Upper lobe of right lung (tissue), 1 donor: ENCODE data around the gene ROR1. TPM values are rescaled to one million over a fixed set of nuclear protein-coding genes. Genes with fewer than 3 reads are reported as not detected.

Experiments used
- ATAC-seq: fragments of 200-7000 bp; cut with Tn5 transposase; one replicate; pipeline ENCODE4 v1.9.1; 2020; ENCODE audit warnings: mild to moderate bottlenecking, moderate library complexity
- DNase-seq: peaks from one replicate; pipeline ENCODE4 v3.0.0-alpha.2; 2020
- H3K27ac ChIP-seq: fragments of 200-600 bp; one replicate; pipeline ENCODE4 v1.8.0; 2022
- H3K27me3 ChIP-seq: fragments of 200-600 bp; one replicate; pipeline ENCODE4 v1.8.0; 2022; ENCODE audit warnings: mild to moderate bottlenecking
- H3K36me3 ChIP-seq: fragments of 200-600 bp; one replicate; pipeline ENCODE4 v1.8.0; 2022
- H3K4me1 ChIP-seq: fragments of 200-600 bp; one replicate; pipeline ENCODE4 v1.8.0; 2022
- H3K4me3 ChIP-seq: fragments of 200-600 bp; one replicate; pipeline ENCODE4 v1.8.0; 2022; ENCODE audit warnings: mild to moderate bottlenecking
- H3K9me3 ChIP-seq: fragments of 200-600 bp; one replicate; pipeline ENCODE4 v1.8.0; 2022
- intact Hi-C: fragments of 100-400 bp; cut with DNase I; formaldehyde crosslinking; loops from one replicate; pipeline ENCODE4 v1.11.0; 2022
- total RNA-seq: library from RNA; stranded (reverse); fragmentation: NEBNext Ultra II Directional; extraction: Animal tissue kit (Norgen Biotek cat#: 25700); gene quantifications from one replicate; pipeline ENCODE4 v1.2.1, GENCODE V29; 2021
- TF ChIP-seq, protein P1 (sequence below): fragments of 200-600 bp; IDR thresholded peaks from one replicate; pipeline ENCODE4 v1.8.0; 2022; ENCODE audit warnings: antibody characterized with exemption
- donor health status: DM: no; HTN: yes; CAD: no; lungs with severe emphysema.

Gene ROR1
- total RNA-seq, 1 donor from 2014 or later = 21.4 TPM

DNA sequence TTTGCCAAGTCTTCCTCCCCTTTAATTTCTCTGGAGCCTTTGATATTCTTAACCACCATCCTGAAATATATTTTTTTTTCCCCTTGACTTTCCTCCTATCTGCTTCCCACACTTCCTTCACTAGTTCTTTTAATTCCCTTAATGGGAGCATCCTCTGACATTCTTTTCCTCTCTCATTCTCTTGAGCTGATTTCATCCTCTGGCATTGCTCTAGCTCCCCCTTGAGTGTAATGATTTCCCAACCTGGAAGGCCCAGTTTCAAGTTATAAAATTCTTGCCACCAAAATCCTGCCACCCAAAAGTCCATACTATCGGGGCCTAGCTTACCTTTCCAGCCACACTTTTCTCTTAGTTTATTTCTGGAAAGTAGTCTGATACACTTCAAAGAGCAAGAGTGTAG lies 390.2 kb downstream of the ROR1 start:
- DNase-seq (no peak), ATAC-seq (peak; percentile 31)
- H3K27me3 ChIP-seq = no peaks in the 10 kb centered on the region
- no peaks in the 10 kb centered on the region for H3K36me3 ChIP-seq
- TF ChIP-seq, protein P1, sequence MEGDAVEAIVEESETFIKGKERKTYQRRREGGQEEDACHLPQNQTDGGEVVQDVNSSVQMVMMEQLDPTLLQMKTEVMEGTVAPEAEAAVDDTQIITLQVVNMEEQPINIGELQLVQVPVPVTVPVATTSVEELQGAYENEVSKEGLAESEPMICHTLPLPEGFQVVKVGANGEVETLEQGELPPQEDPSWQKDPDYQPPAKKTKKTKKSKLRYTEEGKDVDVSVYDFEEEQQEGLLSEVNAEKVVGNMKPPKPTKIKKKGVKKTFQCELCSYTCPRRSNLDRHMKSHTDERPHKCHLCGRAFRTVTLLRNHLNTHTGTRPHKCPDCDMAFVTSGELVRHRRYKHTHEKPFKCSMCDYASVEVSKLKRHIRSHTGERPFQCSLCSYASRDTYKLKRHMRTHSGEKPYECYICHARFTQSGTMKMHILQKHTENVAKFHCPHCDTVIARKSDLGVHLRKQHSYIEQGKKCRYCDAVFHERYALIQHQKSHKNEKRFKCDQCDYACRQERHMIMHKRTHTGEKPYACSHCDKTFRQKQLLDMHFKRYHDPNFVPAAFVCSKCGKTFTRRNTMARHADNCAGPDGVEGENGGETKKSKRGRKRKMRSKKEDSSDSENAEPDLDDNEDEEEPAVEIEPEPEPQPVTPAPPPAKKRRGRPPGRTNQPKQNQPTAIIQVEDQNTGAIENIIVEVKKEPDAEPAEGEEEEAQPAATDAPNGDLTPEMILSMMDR = peak; percentile 29
- no peaks in the 10 kb centered on the region for H3K9me3 ChIP-seq
- peaks cover 15% of the 10 kb centered on the region for H3K4me1 ChIP-seq
- intact Hi-C loops = no loop called here
- H3K27ac ChIP-seq = no peak overlapping the region
- no peak overlapping the region for H3K4me3 ChIP-seq

DNA sequence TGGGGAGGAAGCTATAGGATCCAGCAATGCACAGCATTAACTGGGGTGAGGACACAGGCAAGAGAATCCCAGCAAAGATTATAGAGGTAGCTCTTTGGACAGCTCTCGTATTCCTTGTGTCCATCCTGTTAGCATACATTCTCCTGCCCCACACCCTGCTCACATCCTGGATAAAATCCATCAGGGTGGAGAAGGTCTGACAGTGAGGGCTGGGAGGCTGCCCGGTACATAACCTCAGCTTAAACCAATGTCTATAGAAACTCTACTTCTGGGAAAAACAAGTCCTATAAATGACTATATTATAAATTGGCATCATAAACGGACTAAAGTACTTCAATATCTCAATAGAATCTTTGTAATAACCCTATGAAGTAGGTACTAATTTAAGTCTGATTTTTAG lies 392.8 kb downstream of the ROR1 start:
- Histone ChIP-seq H3K27me3 (no peaks in the 10 kb centered on the region), H3K4me3 (no peak overlapping the region), H3K27ac (no peak overlapping the region), H3K9me3 (no peaks in the 10 kb centered on the region), H3K4me1 (peaks cover 19% of the 10 kb centered on the region), H3K36me3 (no peaks in the 10 kb centered on the region)
- DNase-seq (no peak), ATAC-seq (no peak)
- intact Hi-C loops = no loop called here
- TF ChIP-seq, protein P1 = no peak

DNA sequence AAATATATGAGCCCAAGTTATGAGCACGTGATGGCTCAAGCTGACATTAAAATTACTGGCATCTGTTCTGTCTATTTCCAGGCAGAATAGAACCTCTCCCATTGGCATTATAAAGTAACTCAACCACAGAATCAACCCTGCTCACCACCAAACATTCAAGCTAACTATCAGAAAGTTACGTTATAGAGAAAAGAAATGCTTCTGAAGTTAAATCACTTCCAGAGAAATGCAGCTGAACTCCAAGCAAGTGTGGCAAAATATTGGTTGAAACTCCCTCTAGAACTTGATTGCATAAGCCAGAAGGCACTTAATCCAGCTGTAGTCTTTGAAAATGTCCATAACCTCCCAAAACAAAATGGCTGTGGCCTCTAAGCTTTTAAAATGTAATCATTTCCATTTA lies 393.4 kb downstream of the ROR1 start:
- no peaks in the 10 kb centered on the region for H3K9me3 ChIP-seq
- intact Hi-C loops = no loop called here
- DNase-seq (no peak), ATAC-seq (no peak)
- TF ChIP-seq, protein P1 = no peak
- no peak overlapping the region for H3K4me3 ChIP-seq
- peaks cover 19% of the 10 kb centered on the region for H3K4me1 ChIP-seq
- H3K36me3 ChIP-seq = no peaks in the 10 kb centered on the region
- no peak overlapping the region for H3K27ac ChIP-seq
- H3K27me3 ChIP-seq = no peaks in the 10 kb centered on the region

DNA sequence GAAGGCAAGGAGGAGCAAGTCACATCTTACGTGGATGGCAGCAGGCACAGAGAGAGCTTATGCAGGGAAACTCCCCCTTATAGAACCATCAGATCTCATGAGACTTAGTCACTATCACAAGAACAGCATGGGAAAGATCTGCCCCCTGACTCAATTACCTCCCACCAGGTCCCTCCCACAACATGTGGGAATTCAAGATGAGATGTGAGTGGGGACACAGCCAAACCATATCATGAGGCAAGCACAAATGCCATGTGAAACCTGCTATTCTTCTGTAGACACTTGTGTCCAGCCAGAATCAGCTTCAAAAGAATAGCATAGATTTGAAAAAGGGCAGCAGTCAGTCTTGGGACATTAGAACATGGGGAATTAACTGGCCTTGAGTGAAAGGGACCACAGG lies 397.4 kb downstream of the ROR1 start:
- Histone ChIP-seq H3K9me3 (no peaks in the 10 kb centered on the region), H3K27me3 (no peaks in the 10 kb centered on the region), H3K36me3 (no peaks in the 10 kb centered on the region), H3K27ac (peak overlapping the region; percentile 27), H3K4me3 (no peak overlapping the region), H3K4me1 (peaks cover 20% of the 10 kb centered on the region)
- DNase-seq (no peak), ATAC-seq (no peak)
- TF ChIP-seq, protein P1 = no peak
- intact Hi-C loops = no loop called here

DNA sequence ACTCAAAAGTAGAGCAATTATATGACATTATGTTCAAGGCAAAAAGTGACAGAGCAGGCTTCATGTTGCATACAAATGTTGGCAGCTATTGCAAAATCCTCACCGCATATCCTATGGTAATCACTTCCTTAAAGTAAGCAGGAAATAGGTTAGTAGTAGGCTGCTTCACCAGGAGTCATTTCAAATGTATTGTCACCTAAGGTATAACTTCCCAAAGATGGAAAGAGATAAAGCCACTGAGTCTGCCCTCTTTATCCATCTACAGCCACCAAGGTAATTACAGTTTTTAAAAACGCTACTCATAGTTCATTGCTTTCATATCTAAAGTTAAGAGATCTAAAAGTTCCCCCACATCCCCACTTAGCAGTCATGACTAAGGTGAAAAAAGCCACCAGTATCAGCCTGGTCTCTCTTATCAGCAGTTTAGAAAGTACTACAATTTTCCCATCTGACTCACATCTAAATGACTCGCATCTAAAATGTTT lies 398.0 kb downstream of the ROR1 start:
- Histone ChIP-seq H3K27ac (peak overlapping the region; percentile 27), H3K4me3 (no peak overlapping the region), H3K27me3 (no peaks in the 10 kb centered on the region), H3K9me3 (no peaks in the 10 kb centered on the region), H3K36me3 (no peaks in the 10 kb centered on the region), H3K4me1 (peaks cover 20% of the 10 kb centered on the region)
- ATAC-seq (peak; percentile 71), DNase-seq (no peak)
- TF ChIP-seq, protein P1 = no peak
- intact Hi-C loops = no loop called here

DNA sequence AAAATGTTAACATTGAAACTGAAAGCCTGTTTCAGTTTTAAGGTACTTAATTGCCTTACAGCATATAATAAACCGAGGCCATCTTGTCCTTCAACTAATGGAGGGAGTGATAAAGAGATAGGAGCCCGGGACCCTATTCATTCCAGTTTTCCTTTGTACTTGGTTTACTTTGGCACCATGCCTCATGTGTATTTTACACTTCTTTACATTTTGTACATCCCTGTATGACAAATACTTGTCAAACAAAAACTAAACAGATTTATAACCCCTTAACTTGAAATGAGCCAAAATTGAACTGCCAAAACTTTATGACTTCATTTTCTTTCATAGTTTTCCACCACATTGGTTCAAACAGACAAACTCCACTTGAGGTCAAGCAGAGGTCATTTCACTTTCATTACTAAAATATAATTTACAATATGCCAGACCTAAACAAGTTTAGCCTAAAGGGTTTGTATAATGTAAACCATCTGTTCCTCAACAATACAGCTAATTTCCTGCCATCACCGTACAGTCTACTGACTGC lies 398.7 kb downstream of the ROR1 start:
- H3K4me1 ChIP-seq = peaks cover 20% of the 10 kb centered on the region
- TF ChIP-seq, protein P1 = no peak
- intact Hi-C loops = no loop called here
- no peaks in the 10 kb centered on the region for H3K27me3 ChIP-seq
- DNase-seq (no peak), ATAC-seq (no peak)
- H3K4me3 ChIP-seq = no peak overlapping the region
- no peaks in the 10 kb centered on the region for H3K36me3 ChIP-seq
- no peaks in the 10 kb centered on the region for H3K9me3 ChIP-seq
- H3K27ac ChIP-seq = no peak overlapping the region
